PC-3 (cell line): ENCODE results near the gene CDHR2.

Experiments
- EZH2 ChIP-seq: fragments of 300-600 bp; sonication (generic); IDR thresholded peaks from one replicate; pipeline ENCODE4 v1.6.1; 2017; ENCODE audit warnings: antibody characterized with exemption, mild to moderate bottlenecking, low read length; ENCODE audit not compliant: unreplicated experiment
- TF ChIP-seq, protein P1 (sequence below): fragments of 300-600 bp; sonication (generic); conservative IDR thresholded peaks from 2 replicates; pipeline ENCODE4 v1.5.1; 2017; ENCODE audit warnings: antibody characterized with exemption, low read depth, mild to moderate bottlenecking, low read length

DNA sequence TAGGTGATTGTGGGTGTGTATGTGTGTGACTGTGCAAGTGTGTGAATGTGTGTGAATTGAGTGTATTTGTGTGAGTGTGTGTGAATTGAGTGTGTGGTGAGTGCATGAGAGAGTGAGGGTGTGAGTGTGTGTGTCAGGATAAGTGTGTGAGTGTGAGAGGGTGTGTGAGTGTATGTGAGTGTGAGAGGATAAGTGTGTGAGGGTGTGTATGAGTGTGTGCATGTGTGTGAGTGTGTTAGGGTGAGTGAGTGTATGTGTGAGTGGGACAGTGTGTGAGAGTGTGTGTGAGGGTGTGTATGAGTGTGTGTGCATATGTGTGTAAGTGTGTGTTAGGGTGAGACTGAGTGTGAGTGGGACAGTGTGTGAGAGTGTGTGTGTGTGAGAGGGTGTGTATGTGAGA is 39.2 kb downstream of the CDHR2 start:
- TF ChIP-seq, protein P1, sequence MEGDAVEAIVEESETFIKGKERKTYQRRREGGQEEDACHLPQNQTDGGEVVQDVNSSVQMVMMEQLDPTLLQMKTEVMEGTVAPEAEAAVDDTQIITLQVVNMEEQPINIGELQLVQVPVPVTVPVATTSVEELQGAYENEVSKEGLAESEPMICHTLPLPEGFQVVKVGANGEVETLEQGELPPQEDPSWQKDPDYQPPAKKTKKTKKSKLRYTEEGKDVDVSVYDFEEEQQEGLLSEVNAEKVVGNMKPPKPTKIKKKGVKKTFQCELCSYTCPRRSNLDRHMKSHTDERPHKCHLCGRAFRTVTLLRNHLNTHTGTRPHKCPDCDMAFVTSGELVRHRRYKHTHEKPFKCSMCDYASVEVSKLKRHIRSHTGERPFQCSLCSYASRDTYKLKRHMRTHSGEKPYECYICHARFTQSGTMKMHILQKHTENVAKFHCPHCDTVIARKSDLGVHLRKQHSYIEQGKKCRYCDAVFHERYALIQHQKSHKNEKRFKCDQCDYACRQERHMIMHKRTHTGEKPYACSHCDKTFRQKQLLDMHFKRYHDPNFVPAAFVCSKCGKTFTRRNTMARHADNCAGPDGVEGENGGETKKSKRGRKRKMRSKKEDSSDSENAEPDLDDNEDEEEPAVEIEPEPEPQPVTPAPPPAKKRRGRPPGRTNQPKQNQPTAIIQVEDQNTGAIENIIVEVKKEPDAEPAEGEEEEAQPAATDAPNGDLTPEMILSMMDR: no peak
- no peak for TF ChIP-seq EZH2
